SK-N-SH treated with all-trans-retinoic acid at 6 μM for 48 hours (cell line): ENCODE measurements around the gene KCNK6.

Experiments
- ATAC-seq: fragments of 200-7000 bp; cut with Tn5 transposase; 3 replicates; pipeline ENCODE4 v1.9.1; 2020; ENCODE audit warnings: mild to moderate bottlenecking, moderate library complexity
- ARNTL ChIP-seq: fragments of 450-650 bp; formaldehyde crosslinking; IDR thresholded peaks from 2 replicates; pipeline ENCODE4 v1.5.0; 2020; ENCODE audit warnings: low read depth, mild to moderate bottlenecking, moderate library complexity, borderline replicate concordance
- BACH2 ChIP-seq: fragments of 250-450 bp; sonication (Bioruptor Pico); IDR thresholded peaks from 2 replicates; pipeline ENCODE4 v1.9.0; 2021; ENCODE audit warnings: mild to moderate bottlenecking, borderline replicate concordance
- CSDC2 ChIP-seq: fragments of 250-450 bp; sonication (Bioruptor Pico); IDR thresholded peaks from 2 replicates; pipeline ENCODE4 v1.5.0; 2020; ENCODE audit warnings: mild to moderate bottlenecking, moderate library complexity
- ESRRG ChIP-seq: fragments of 250-450 bp; sonication (Bioruptor Pico); IDR thresholded peaks from 2 replicates; pipeline ENCODE4 v1.6.1; 2021; ENCODE audit warnings: mild to moderate bottlenecking
- GLIS3 ChIP-seq: fragments of 250-450 bp; sonication (Bioruptor Pico); IDR thresholded peaks from 2 replicates; pipeline ENCODE4 v1.5.0; 2020; ENCODE audit warnings: mild to moderate bottlenecking, moderate library complexity
- OSR1 ChIP-seq: fragments of 250-450 bp; sonication (Bioruptor Pico); IDR thresholded peaks from 2 replicates; pipeline ENCODE4 v1.8.0; 2022; ENCODE audit warnings: moderate library complexity, mild to moderate bottlenecking, inconsistent platforms
- PPARA ChIP-seq: fragments of 250-450 bp; sonication (Bioruptor Pico); IDR thresholded peaks from 2 replicates; pipeline ENCODE4 v1.5.0; 2020; ENCODE audit warnings: mild to moderate bottlenecking, borderline replicate concordance
- RARB ChIP-seq: fragments of 250-450 bp; sonication (Bioruptor Pico); IDR thresholded peaks from 2 replicates; pipeline ENCODE4 v1.8.0; 2021; ENCODE audit warnings: mild to moderate bottlenecking, moderate library complexity
- SNAI2 ChIP-seq: fragments of 250-450 bp; sonication (Bioruptor Pico); IDR thresholded peaks from 2 replicates; pipeline ENCODE4 v1.5.0; 2020; ENCODE audit warnings: mild to moderate bottlenecking, moderate library complexity
- TCF4 ChIP-seq: fragments of 250-450 bp; sonication (Bioruptor Pico); IDR thresholded peaks from 2 replicates; pipeline ENCODE4 v1.8.0; 2021; ENCODE audit warnings: mild to moderate bottlenecking, moderate library complexity, borderline replicate concordance
- TOX ChIP-seq: fragments of 250-450 bp; sonication (Bioruptor Pico); IDR thresholded peaks from 2 replicates; pipeline ENCODE4 v1.8.0; 2021; ENCODE audit warnings: mild to moderate bottlenecking, moderate library complexity, borderline replicate concordance
- ZC3H10 ChIP-seq: fragments of 250-450 bp; sonication (Bioruptor Pico); IDR thresholded peaks from 2 replicates; pipeline ENCODE4 v1.5.1; 2021; ENCODE audit warnings: mild to moderate bottlenecking, moderate library complexity
- ZFP3 ChIP-seq: fragments of 250-450 bp; sonication (Bioruptor Pico); IDR thresholded peaks from 2 replicates; pipeline ENCODE4 v1.5.0; 2020; ENCODE audit warnings: mild to moderate bottlenecking, moderate library complexity
- ZFP30 ChIP-seq: fragments of 450-650 bp; formaldehyde crosslinking; IDR thresholded peaks from 2 replicates; pipeline ENCODE4 v1.5.0; 2022; ENCODE audit warnings: mild to moderate bottlenecking, moderate library complexity
- ZNF565 ChIP-seq: fragments of 450-650 bp; formaldehyde crosslinking; conservative IDR thresholded peaks from 2 replicates; pipeline ENCODE4 v1.5.0; 2020; ENCODE audit warnings: low read depth, mild to moderate bottlenecking, moderate library complexity
- ZNF70 ChIP-seq: fragments of 450-650 bp; formaldehyde crosslinking; IDR thresholded peaks from 2 replicates; pipeline ENCODE4 v1.5.0; 2020; ENCODE audit warnings: mild to moderate bottlenecking, moderate library complexity
- ZNF8 ChIP-seq: fragments of 450-650 bp; formaldehyde crosslinking; IDR thresholded peaks from 2 replicates; pipeline ENCODE4 v1.5.0; 2020; ENCODE audit warnings: mild to moderate bottlenecking, moderate library complexity
- TF ChIP-seq, protein P1 (sequence below): fragments of 250-450 bp; sonication (Bioruptor Pico); IDR thresholded peaks from 2 replicates; pipeline ENCODE4 v1.5.1; 2020; ENCODE audit warnings: low read depth, mild to moderate bottlenecking, moderate library complexity
- TF ChIP-seq, protein P2 (sequence below): fragments of 250-450 bp; sonication (Bioruptor Pico); IDR thresholded peaks from 2 replicates; pipeline ENCODE4 v1.5.1; 2021; ENCODE audit warnings: mild to moderate bottlenecking, moderate library complexity
- TF ChIP-seq, protein P3 (sequence below): fragments of 250-450 bp; sonication (Bioruptor Pico); IDR thresholded peaks from 2 replicates; pipeline ENCODE4 v1.5.0; 2020; ENCODE audit warnings: mild to moderate bottlenecking, moderate library complexity
- TF ChIP-seq, protein P4 (sequence below): fragments of 250-450 bp; sonication (Bioruptor Pico); IDR thresholded peaks from 2 replicates; pipeline ENCODE4 v1.8.0; 2020; ENCODE audit warnings: mild to moderate bottlenecking, moderate library complexity, borderline replicate concordance

Gene KCNK6

DNA sequence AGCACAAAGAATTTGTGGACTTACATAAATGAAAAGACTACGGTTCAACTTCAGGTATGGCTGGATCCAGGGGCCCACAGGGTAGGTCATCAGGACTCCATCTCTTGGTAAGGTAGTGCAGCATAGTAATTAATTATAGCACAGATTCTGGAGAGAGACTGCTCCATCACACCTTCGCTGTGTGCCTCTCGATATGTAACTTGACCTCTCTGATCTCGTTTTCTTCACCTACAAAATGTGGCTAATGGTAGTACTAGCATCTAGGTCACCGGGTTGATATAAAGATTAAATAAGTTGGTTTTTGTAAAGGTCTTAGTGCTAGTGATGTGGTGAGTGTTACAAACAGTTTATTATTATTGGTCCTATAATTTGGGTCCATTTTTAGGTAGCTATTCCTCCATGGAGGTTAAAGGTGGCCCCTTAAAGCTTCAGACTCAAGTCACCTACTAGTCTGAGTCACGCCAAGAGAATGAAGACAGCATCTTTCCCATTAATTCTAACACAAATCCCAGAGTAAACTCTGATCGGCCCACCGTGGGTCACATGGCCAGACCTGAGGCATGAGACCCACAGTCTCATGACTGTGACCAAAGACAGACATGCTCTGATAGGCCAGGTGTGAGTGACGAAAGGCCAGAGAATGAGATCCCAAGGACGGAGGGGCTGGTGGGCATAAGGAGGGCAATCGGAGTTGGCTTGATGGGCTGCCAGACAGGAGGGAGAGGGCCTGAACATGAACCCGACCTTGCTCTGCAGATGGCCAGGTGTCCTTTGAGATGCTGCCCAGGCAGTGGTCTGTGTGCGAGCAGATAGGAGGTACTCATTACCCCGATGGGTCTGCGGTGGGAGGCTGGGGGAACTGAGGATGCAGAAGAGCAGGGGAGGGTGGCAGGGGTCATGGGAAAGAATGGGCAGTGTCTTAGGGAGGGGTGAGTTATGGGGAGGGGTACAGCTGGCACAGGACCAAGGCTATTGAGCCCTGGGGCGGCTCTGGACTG is 36.4 kb downstream of the KCNK6 start:
- ATAC-seq = no peak

DNA sequence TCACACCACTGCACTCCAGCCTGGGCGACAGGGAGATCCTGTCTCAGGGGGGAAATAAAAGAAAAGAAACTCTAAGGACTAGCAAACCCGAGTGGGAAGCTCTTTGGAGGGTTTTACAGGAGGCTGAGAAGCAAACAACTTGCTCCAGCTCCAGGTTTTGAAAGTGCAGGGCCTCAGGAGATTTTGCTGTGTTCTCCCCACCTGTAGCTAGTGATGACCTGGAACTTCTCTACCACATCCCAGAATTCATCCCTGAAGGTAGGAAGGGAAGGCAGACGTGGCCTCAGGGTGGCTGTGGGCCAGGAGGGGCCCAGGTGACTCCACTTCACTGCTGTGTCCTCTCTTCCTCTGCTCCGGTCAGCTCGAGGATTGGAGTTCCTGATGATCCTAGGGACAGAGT is 38.4 kb downstream of the KCNK6 start:
- no peak for TF ChIP-seq TCF4 (CRISPR knock-in tag)
- TF ChIP-seq PPARA (CRISPR knock-in tag) = no peak
- no peak for ATAC-seq

More for the DNA sequence above, 36.4 kb downstream of the KCNK6 start:
- no peak for TF ChIP-seq ZNF8 (CRISPR knock-in tag)
- no peak for TF ChIP-seq GLIS3 (CRISPR knock-in tag)
- no peak for TF ChIP-seq ZC3H10 (CRISPR knock-in tag)
- TF ChIP-seq, protein P1, sequence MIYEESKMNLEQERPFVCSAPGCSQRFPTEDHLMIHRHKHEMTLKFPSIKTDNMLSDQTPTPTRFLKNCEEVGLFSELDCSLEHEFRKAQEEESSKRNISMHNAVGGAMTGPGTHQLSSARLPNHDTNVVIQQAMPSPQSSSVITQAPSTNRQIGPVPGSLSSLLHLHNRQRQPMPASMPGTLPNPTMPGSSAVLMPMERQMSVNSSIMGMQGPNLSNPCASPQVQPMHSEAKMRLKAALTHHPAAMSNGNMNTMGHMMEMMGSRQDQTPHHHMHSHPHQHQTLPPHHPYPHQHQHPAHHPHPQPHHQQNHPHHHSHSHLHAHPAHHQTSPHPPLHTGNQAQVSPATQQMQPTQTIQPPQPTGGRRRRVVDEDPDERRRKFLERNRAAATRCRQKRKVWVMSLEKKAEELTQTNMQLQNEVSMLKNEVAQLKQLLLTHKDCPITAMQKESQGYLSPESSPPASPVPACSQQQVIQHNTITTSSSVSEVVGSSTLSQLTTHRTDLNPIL = no peak
- no peak for TF ChIP-seq SNAI2 (CRISPR knock-in tag)
- TF ChIP-seq, protein P2, sequence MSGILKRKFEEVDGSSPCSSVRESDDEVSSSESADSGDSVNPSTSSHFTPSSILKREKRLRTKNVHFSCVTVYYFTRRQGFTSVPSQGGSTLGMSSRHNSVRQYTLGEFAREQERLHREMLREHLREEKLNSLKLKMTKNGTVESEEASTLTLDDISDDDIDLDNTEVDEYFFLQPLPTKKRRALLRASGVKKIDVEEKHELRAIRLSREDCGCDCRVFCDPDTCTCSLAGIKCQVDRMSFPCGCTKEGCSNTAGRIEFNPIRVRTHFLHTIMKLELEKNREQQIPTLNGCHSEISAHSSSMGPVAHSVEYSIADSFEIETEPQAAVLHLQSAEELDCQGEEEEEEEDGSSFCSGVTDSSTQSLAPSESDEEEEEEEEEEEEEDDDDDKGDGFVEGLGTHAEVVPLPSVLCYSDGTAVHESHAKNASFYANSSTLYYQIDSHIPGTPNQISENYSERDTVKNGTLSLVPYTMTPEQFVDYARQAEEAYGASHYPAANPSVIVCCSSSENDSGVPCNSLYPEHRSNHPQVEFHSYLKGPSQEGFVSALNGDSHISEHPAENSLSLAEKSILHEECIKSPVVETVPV = no peak
- no peak for TF ChIP-seq CSDC2 (CRISPR knock-in tag)
- no peak for TF ChIP-seq ARNTL (CRISPR knock-in tag)
- TF ChIP-seq BACH2 (CRISPR knock-in tag) = no peak
- no peak for TF ChIP-seq ZNF70 (CRISPR knock-in tag)
- TF ChIP-seq OSR1 (CRISPR knock-in tag) = no peak

DNA sequence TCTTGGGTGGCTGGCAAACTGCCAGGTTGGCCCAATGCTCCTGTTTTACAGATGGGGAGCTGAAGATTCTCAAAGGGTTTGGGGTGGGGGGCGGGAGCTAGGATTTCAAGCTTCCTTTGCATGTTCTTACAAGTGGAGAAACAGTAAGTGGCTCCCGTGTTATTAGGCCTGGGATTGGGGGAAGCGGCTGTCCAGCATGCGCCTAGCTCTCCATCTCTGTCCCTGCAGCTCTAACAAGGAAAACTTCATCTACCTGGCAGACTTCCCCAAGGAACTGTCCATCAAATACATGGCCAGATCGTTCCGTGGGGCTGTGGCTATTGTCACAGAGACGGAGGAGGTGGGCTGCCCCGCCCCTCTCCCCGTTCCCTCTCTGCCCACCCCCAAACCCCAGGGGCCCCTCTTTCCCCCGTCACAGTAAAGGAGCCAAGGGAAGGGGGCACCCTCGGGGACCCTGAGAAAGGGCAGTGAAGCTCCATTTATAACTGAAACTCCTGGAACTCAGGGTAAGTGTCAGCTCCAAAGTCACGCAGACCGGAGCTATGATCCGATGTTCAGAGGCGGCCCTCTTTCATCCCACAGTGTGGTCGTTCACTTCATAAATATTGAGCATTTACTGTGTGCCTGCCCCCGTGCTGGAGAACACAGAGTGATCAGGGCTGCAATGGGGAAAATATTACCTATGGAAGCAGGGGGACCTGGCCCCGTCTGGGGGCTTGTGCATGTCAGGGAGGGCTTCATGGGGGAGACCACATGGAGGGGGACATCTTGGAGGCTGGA is 39.8 kb downstream of the KCNK6 start:
- no peak for ATAC-seq
- TF ChIP-seq ZFP30 (CRISPR knock-in tag) = no peak
- TF ChIP-seq TOX (CRISPR knock-in tag) = no peak
- TF ChIP-seq RARB (CRISPR knock-in tag) = no peak
- no peak for TF ChIP-seq PPARA (CRISPR knock-in tag)

DNA sequence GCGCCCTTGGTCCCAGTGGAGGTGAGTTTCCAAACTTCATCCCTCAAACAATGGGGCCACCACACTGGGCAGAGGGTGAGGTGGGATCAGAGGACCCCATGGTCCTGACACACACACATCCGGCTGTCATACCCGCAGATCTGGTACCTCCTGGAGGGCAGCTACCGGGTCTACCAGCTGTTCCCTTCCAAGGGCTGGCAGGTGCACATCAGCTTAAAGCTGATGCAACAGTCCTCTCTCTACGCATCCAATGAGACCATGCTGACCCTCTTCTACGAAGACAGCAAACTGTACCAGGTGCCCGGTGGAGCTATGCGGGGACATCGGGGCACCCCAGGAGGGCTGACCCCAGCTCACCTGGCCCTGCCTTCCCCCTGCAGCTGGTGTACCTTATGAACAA is 40.7 kb downstream of the KCNK6 start:
- TF ChIP-seq SNAI2 (CRISPR knock-in tag) (no peak), PPARA (CRISPR knock-in tag) (no peak)
- no peak for ATAC-seq

DNA sequence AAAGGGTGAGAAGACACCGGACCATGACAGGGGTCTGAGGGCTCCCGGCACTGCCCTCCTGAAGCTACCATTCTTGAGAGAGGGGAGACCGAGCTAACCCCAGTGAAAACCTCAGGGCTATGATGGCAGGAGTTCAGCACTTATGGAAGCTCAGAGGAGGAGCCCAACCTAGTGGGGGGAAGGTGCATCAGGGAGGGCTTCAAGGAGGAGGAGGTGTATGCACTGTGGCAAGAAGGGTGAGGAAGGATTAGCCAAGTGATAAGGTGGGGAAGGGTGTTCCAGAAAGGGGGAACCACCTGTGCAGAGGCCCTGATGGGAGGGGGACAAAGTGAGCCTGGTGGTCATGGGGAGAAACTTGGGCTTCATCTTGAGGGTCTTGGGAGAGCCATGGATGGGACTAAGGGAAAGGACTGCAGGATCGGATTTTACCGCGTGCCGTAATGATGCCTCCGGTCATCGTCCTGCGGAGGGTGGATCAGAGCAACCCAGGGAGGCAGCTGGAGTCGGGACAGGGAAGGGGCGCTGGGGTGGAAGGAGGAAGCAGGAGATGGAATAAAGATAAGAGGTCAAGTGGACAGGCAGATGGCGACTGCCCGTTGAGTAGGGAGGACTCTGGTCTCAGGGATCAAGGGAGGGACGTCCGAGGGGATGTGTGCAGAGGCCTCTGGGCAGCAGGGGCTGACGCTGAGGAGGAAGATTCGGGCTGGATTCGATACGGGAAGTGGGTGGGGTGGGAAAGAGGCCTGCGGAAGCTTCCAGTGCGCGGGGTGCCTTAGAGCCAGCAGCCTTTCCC is 41.4 kb downstream of the KCNK6 start:
- ATAC-seq = peak; percentile 20
- TF ChIP-seq GLIS3 (CRISPR knock-in tag) = no peak
- TF ChIP-seq, protein P3, sequence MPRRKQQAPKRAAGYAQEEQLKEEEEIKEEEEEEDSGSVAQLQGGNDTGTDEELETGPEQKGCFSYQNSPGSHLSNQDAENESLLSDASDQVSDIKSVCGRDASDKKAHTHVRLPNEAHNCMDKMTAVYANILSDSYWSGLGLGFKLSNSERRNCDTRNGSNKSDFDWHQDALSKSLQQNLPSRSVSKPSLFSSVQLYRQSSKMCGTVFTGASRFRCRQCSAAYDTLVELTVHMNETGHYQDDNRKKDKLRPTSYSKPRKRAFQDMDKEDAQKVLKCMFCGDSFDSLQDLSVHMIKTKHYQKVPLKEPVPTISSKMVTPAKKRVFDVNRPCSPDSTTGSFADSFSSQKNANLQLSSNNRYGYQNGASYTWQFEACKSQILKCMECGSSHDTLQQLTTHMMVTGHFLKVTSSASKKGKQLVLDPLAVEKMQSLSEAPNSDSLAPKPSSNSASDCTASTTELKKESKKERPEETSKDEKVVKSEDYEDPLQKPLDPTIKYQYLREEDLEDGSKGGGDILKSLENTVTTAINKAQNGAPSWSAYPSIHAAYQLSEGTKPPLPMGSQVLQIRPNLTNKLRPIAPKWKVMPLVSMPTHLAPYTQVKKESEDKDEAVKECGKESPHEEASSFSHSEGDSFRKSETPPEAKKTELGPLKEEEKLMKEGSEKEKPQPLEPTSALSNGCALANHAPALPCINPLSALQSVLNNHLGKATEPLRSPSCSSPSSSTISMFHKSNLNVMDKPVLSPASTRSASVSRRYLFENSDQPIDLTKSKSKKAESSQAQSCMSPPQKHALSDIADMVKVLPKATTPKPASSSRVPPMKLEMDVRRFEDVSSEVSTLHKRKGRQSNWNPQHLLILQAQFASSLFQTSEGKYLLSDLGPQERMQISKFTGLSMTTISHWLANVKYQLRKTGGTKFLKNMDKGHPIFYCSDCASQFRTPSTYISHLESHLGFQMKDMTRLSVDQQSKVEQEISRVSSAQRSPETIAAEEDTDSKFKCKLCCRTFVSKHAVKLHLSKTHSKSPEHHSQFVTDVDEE (CRISPR knock-in tag) = no peak
- TF ChIP-seq, protein P4, sequence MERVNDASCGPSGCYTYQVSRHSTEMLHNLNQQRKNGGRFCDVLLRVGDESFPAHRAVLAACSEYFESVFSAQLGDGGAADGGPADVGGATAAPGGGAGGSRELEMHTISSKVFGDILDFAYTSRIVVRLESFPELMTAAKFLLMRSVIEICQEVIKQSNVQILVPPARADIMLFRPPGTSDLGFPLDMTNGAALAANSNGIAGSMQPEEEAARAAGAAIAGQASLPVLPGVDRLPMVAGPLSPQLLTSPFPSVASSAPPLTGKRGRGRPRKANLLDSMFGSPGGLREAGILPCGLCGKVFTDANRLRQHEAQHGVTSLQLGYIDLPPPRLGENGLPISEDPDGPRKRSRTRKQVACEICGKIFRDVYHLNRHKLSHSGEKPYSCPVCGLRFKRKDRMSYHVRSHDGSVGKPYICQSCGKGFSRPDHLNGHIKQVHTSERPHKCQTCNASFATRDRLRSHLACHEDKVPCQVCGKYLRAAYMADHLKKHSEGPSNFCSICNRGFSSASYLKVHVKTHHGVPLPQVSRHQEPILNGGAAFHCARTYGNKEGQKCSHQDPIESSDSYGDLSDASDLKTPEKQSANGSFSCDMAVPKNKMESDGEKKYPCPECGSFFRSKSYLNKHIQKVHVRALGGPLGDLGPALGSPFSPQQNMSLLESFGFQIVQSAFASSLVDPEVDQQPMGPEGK (CRISPR knock-in tag) = no peak
- no peak for TF ChIP-seq ARNTL (CRISPR knock-in tag)
- no peak for TF ChIP-seq ZFP3
- no peak for TF ChIP-seq ZFP30 (CRISPR knock-in tag)
- TF ChIP-seq TOX (CRISPR knock-in tag) = no peak
- TF ChIP-seq PPARA (CRISPR knock-in tag) = no peak
- no peak for TF ChIP-seq CSDC2 (CRISPR knock-in tag)
- no peak for TF ChIP-seq ZNF565 (CRISPR knock-in tag)
- TF ChIP-seq BACH2 (CRISPR knock-in tag) = no peak
- TF ChIP-seq ESRRG (CRISPR knock-in tag) = no peak
- TF ChIP-seq, protein P2 = no peak
- no peak for TF ChIP-seq OSR1 (CRISPR knock-in tag)
- no peak for TF ChIP-seq RARB (CRISPR knock-in tag)
